Coronary artery (tissue), 2 donors: ENCODE measurements around the gene TENM3.
A peak's percentile ranks its signal among the peaks of the same experiment; 100 is the strongest.

Experiments
- DNase-seq: peaks from one replicate; pipeline ENCODE4 v3.0.0-alpha.2; 2017; ENCODE audit warnings: low spot score
- H3K27ac ChIP-seq, 2 donors: fragments of 200-600 bp; sonication (generic); one replicate each; pipeline ENCODE4 v1.5.1; 2016 to 2019
- H3K4me3 ChIP-seq: fragments of 200-600 bp; sonication (generic); 2 replicates; pipeline ENCODE4 v1.5.1; 2016; ENCODE audit warnings: mild to moderate bottlenecking, moderate library complexity
- TF ChIP-seq, protein P1 (sequence below): fragments of 200-600 bp; sonication (generic); IDR thresholded peaks from one replicate; pipeline ENCODE4 v1.5.1; 2019; ENCODE audit warnings: antibody characterized with exemption

TENM3 gene

DNA sequence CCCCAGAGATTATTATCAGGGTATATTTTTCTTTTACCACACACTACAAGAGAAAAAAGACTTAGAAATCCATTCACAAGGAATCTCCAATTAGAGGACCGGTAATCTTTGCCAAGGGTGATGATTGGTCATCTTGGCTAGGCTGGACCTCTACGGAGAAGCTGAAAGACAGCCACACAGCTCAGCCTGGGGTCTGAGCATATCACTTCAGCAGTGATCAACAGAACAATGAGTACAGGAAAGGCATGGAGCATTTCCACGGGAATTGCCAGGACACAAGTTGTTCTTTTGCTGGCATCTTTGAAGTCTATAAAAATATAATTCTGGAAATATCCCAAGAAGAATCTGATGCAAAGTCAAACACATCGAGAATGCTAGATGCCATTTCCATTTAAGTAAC lies 191.5 kb downstream of the TENM3 start:
- no peak overlapping the region for H3K4me3 ChIP-seq
- TF ChIP-seq, protein P1, sequence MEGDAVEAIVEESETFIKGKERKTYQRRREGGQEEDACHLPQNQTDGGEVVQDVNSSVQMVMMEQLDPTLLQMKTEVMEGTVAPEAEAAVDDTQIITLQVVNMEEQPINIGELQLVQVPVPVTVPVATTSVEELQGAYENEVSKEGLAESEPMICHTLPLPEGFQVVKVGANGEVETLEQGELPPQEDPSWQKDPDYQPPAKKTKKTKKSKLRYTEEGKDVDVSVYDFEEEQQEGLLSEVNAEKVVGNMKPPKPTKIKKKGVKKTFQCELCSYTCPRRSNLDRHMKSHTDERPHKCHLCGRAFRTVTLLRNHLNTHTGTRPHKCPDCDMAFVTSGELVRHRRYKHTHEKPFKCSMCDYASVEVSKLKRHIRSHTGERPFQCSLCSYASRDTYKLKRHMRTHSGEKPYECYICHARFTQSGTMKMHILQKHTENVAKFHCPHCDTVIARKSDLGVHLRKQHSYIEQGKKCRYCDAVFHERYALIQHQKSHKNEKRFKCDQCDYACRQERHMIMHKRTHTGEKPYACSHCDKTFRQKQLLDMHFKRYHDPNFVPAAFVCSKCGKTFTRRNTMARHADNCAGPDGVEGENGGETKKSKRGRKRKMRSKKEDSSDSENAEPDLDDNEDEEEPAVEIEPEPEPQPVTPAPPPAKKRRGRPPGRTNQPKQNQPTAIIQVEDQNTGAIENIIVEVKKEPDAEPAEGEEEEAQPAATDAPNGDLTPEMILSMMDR: no peak
- no peak for DNase-seq
- H3K27ac ChIP-seq: no peak overlapping the region

DNA sequence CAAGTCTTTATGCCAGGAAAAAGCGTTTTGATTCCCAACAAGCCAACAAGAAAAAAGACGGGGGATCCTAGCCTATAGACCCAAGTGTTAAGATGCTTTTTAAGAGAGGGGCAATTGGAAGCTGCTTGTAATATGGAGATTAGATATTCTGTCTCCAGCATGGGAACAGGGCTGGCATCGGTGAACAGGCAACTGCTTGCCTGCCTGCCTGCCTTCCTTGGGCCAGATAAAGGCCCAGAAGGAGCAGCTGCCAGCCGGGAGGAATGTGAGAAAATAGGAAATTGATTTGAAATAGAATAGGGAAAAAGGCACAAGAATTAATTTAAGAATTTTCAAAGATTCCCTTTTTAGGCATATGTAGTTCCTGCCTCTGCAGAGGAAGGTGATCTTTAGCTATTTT lies 192.2 kb downstream of the TENM3 start:
- TF ChIP-seq, protein P1: no peak
- Histone ChIP-seq H3K4me3 (no peak overlapping the region), H3K27ac (no peak overlapping the region)
- no peak for DNase-seq

DNA sequence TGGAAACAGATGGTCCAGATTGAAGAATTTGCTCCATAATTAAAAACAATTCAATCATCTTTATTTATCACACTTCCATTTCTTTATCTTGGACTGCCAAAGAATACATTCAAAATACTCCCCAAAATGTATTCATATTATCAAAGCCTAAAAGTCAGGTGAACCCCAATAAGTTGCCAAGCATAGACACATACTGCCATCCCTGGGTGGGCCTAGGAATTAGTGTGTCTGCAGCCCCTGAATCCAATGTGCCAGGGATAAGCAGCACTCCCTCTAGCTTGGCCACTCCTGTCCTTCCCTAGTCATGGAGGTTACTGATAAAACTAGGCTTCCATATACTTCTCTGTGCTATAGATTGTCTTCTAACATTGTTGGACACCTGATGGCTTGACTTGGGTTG lies 199.9 kb downstream of the TENM3 start:
- no peak for DNase-seq
- H3K27ac ChIP-seq: no peak overlapping the region
- H3K4me3 ChIP-seq: no peak overlapping the region
- TF ChIP-seq, protein P1: no peak

DNA sequence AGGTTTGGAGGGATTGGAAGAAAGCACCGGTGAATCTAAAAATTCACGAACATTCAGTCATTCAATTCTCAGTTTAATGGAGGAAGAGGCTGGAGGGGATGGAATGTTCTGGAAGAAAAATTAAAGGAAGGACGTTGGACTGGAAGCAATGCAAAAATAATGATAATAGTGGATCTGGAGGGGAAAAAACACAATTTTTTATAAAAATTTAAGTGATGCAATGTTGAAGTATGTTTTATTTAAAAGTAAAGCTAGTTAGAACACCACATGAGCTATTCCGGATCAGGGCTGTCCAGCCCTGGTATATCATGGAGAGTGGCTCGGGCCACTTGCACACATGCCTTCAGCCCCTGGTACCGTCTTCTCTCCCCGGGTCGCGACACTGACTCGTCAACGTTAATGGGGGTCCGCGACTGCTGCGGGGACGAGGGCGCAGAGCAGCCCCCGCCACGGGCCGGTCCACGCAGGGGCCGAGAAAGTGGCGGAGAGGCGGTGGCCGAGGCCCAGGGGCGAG lies 204.6 kb downstream of the TENM3 start:
- DNase-seq: no peak
- Histone ChIP-seq H3K4me3 (peak overlapping the region; percentile 90), H3K27ac (peak overlapping the region; percentile 10 to 56)
- TF ChIP-seq, protein P1: no peak

DNA sequence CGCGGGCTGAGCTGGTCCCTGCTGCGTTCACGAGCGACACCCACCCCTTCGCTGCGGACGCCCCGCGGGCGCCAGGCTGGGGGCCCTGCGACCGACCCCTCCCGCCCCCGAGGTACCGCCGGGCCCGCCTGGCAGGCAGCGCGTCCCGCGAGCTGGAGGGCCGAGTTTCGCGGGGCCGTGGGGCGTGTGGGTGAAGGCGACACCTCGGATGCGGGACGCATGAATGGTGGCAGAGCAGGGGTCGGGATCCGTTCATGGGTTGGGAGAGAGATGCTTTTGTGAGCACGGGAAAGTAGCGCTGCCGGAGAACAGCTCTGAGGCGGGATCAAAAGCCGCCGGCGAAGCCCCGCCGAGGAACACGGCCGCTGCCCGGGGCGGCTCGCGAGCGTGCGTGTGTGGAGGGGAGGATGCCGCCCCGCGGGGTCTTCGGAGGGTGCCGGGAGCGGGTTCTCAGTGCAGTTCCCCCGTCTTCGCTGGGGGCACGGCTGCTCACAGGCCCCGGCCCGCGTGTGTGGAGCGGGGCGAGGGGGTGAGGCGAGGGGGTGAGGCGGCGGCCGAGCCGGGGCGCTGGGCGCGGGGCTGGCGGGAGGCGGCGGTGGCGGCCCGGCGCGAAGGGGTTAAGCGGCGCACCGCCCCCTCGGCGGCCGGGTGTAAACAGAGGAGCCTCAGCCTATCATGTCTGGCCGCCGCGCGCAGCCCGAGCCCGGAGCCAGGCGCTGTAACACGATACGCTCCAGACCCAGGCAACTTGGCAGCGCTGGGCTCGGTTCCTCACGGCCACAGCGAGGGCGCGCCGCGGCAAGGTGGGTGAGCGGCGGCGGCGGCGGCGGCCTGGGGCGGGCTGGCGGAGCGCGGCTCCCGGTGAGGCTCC lies 205.3 kb downstream of the TENM3 start:
- TF ChIP-seq, protein P1: no peak
- peak overlapping the region; percentile 10 to 56 for H3K27ac ChIP-seq
- H3K4me3 ChIP-seq: peak overlapping the region; percentile 90
- DNase-seq: peak; percentile 84

DNA sequence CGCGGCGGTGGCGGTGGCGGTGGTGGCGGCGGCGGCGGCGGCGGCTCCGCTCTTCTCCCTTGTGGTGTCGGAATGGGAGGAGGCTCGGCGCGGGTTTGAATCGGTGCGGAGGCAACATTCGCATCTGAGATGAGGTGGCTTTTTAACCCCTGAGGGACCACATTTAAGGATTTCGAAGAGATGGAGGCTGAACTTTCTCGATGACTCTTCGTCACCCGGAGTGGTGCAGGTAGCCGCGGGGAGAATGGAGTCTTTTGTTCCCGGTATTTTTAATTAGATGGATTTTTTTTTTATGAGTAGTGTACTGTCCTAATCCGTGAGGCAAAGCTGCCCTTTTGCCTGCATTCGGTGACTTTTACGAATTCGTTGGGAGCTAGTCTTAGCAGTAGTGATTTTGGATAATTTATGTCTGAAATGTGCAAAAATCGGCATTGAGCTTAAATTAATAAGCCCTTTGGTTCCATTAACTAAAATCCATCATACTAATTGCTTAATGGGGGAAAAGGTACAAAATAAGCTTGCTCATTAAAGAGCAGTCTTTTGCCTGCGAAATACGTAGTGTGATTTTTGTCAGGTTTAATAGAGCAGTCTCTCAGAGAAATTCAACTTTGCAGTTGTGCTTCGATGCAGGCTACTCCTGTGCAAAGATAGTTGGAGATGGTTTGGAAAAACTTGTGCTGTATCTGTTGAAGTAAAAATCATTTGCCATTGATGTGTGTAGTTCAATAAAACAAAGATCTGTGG lies 206.2 kb downstream of the TENM3 start:
- Histone ChIP-seq H3K4me3 (peak overlapping the region; percentile 90), H3K27ac (peak overlapping the region in 1 of 2 donors; percentile 56)
- DNase-seq: no peak
- TF ChIP-seq, protein P1: no peak
